ENCODE results near the gene SCYL2.

- TF ChIP-seq CTCF (IDR thresholded peaks at IDR 0.05 in 4 of 5, conservative IDR thresholded peaks at IDR 0.05 in 1 of 5) (peak in 3 of 5 experiments; percentile 20 to 27 (median 25)), POLR2A (IDR thresholded peaks at IDR 0.05) (no peak)
Observed at GRCh38 chr12:100348657-100349454, 81.9 kb downstream of the SCYL2 start.

Measured in gastrocnemius medialis (tissue), 4 donors.